ENCODE results near the gene MRPL54.

Gene MRPL54

GRCh38 chr19:3785938-3786824 lies 23.7 kb downstream of the MRPL54 start, which contains the start of gene MATK:
MATK (minus strand) TSS chr19:3786381; CDS start chr19:3785135, 1,246 bp downstream.
- DNase-seq = peak; percentile 4 to 22

- no peak for DNase-seq
Measured at GRCh38 chr19:3788996-3789778, 26.7 kb downstream of the MRPL54 start.

GRCh38 chr19:3790209-3790734 lies 27.8 kb downstream of the MRPL54 start:
- DNase-seq = no peak

GRCh38 chr19:3790941-3791340 lies 28.5 kb downstream of the MRPL54 start:
- DNase-seq = no peak

GRCh38 chr19:3792114-3792513 lies 29.6 kb downstream of the MRPL54 start:
- no peak for DNase-seq

GRCh38 chr19:3793799-3794198 lies 31.3 kb downstream of the MRPL54 start:
- no peak for DNase-seq

GRCh38 chr19:3796358-3796757 lies 33.9 kb downstream of the MRPL54 start:
- DNase-seq = no peak

- DNase-seq = no peak
Measured at GRCh38 chr19:3798137-3798536, 35.7 kb downstream of the MRPL54 start.

GRCh38 chr19:3800996-3801395 lies 38.5 kb downstream of the MRPL54 start:
- no peak for DNase-seq

GRCh38 chr19:3801412-3802096 lies 39.1 kb downstream of the MRPL54 start:
- DNase-seq = peak; percentile 45 to 72

- DNase-seq = no peak
Measured at GRCh38 chr19:3803114-3803888, 40.8 kb downstream of the MRPL54 start.

GRCh38 chr19:3803986-3804385 lies 41.5 kb downstream of the MRPL54 start:
- no peak for DNase-seq

GRCh38 chr19:3804429-3804828 lies 41.9 kb downstream of the MRPL54 start:
- no peak for DNase-seq

- DNase-seq = no peak
Measured at GRCh38 chr19:3805859-3806258, 43.4 kb downstream of the MRPL54 start.

- no peak for DNase-seq
Measured at GRCh38 chr19:3807131-3807480, 44.6 kb downstream of the MRPL54 start.

- DNase-seq = no peak
Measured at GRCh38 chr19:3807574-3808354, 45.3 kb downstream of the MRPL54 start.

- no peak for DNase-seq
Measured at GRCh38 chr19:3808420-3809143, 46.1 kb downstream of the MRPL54 start.

- no peak for DNase-seq
Measured at GRCh38 chr19:3809881-3810707, 47.6 kb downstream of the MRPL54 start.

GRCh38 chr19:3810708-3811355 lies 48.4 kb downstream of the MRPL54 start:
- no peak for DNase-seq

Measured in NCI-H2081 (cell line).